GM04503 (cell line): ENCODE results near the gene ARFGAP1.

ENCODE experiments used
- DNase-seq: peaks from one replicate; pipeline ENCODE4 v3.0.0-alpha.2; 2012; ENCODE audit warnings: low read depth

ARFGAP1 gene

GRCh38 chr20:63309261-63310071, 36.9 kb downstream of the ARFGAP1 start:
- DNase-seq, result no peak

- no peak for DNase-seq
Measured at GRCh38 chr20:63310265-63310991, 37.8 kb downstream of the ARFGAP1 start.

- no peak for DNase-seq
Measured at GRCh38 chr20:63311186-63311832, 38.7 kb downstream of the ARFGAP1 start.

- no peak for DNase-seq
Measured at GRCh38 chr20:63311833-63312243, 39.2 kb downstream of the ARFGAP1 start.

- no peak for DNase-seq
Measured at GRCh38 chr20:63312273-63312672, 39.7 kb downstream of the ARFGAP1 start.

GRCh38 chr20:63312690-63313348, 40.2 kb downstream of the ARFGAP1 start:
- no peak for DNase-seq

GRCh38 chr20:63313349-63314014, 40.9 kb downstream of the ARFGAP1 start:
- no peak for DNase-seq

GRCh38 chr20:63314015-63314471, 41.4 kb downstream of the ARFGAP1 start:
- no peak for DNase-seq

- DNase-seq, result no peak
Measured at GRCh38 chr20:63314566-63315239, 42.1 kb downstream of the ARFGAP1 start.

GRCh38 chr20:63315240-63315689, 42.7 kb downstream of the ARFGAP1 start:
- DNase-seq, result no peak

- no peak for DNase-seq
Measured at GRCh38 chr20:63315731-63316491, 43.3 kb downstream of the ARFGAP1 start.

- DNase-seq, result no peak
Measured at GRCh38 chr20:63316502-63316921, 43.9 kb downstream of the ARFGAP1 start.

- DNase-seq, result no peak
Measured at GRCh38 chr20:63317061-63317460, 44.4 kb downstream of the ARFGAP1 start.

- no peak for DNase-seq
Measured at GRCh38 chr20:63317601-63318291, 45.1 kb downstream of the ARFGAP1 start.

GRCh38 chr20:63318391-63319163, 46.0 kb downstream of the ARFGAP1 start:
- no peak for DNase-seq

GRCh38 chr20:63319164-63320040, 46.8 kb downstream of the ARFGAP1 start:
- no peak for DNase-seq

- DNase-seq, result no peak
Measured at GRCh38 chr20:63320041-63320511, 47.5 kb downstream of the ARFGAP1 start.
